SU-DHL-6 (cell line): ENCODE results near the gene M1AP.

Source experiments
- H2AFZ ChIP-seq: fragments of 200-600 bp; sonication (generic); 2 replicates; pipeline ENCODE4 v1.6.1; 2014; ENCODE audit warnings: low read depth, mild to moderate bottlenecking, moderate library complexity, mixed read lengths, antibody characterized with exemption, low read length; ENCODE audit not compliant: severe bottlenecking
- H3F3A ChIP-seq: fragments of 200-600 bp; shearing (Covaris generic); 2 replicates; pipeline ENCODE4 v1.6.0; 2016; ENCODE audit warnings: antibody characterized with exemption, mild to moderate bottlenecking; ENCODE audit not compliant: insufficient read depth
- H3K27ac ChIP-seq: fragments of 200-600 bp; sonication (generic); 2 replicates; pipeline ENCODE4 v1.5.1; 2016; ENCODE audit warnings: low read depth, mild to moderate bottlenecking, low read length, moderate library complexity, mixed read lengths
- H3K27me3 ChIP-seq: fragments of 200-600 bp; sonication (generic), shearing (Covaris generic); 2 replicates; pipeline ENCODE4 v1.6.0; 2014; ENCODE audit warnings: mild to moderate bottlenecking, low read length
- H3K36me3 ChIP-seq: fragments of 200-600 bp; sonication (generic); 2 replicates; pipeline ENCODE4 v1.6.1; 2014; ENCODE audit warnings: mild to moderate bottlenecking, low read length, mixed read lengths
- H3K4me2 ChIP-seq: fragments of 300-600, 200-600 bp; shearing (Covaris generic), sonication (generic); 2 replicates; pipeline ENCODE4 v1.6.0; 2014; ENCODE audit warnings: low read length, low read depth, mild to moderate bottlenecking; ENCODE audit not compliant: poor library complexity, severe bottlenecking
- H3K4me3 ChIP-seq: fragments of 200-600 bp; sonication (generic); 2 replicates; pipeline ENCODE4 v1.5.1; 2014; ENCODE audit warnings: antibody characterized with exemption, low read length, mild to moderate bottlenecking, mixed read lengths; ENCODE audit not compliant: insufficient read depth, poor library complexity, severe bottlenecking
- H3K79me2 ChIP-seq: fragments of 200-600 bp; sonication (generic); 2 replicates; pipeline ENCODE4 v1.6.1; 2014; ENCODE audit warnings: mild to moderate bottlenecking, low read length, moderate library complexity; ENCODE audit not compliant: insufficient read depth
- H3K9ac ChIP-seq: fragments of 200-600 bp; sonication (generic); 2 replicates; pipeline ENCODE4 v1.7.0; 2014; ENCODE audit warnings: mild to moderate bottlenecking, low read length
- H3K9me2 ChIP-seq: fragments of 200-600 bp; sonication (generic); replicated peaks from 2 replicates; pipeline ENCODE4 v1.6.1; 2014; ENCODE audit warnings: low read length; ENCODE audit not compliant: insufficient read depth
- H3K9me3 ChIP-seq: fragments of 200-600 bp; sonication (generic); 2 replicates; pipeline ENCODE4 v1.6.1; 2014; ENCODE audit warnings: low read length, mixed read lengths; ENCODE audit not compliant: insufficient read depth
- H4K20me1 ChIP-seq: fragments of 200-600 bp; sonication (generic); 2 replicates; pipeline ENCODE4 v1.6.1; 2014; ENCODE audit warnings: low read depth, mild to moderate bottlenecking, antibody characterized with exemption, low read length, moderate library complexity, mixed read lengths
- EZH2phosphoT487 ChIP-seq: fragments of 200-600 bp; sonication (generic), shearing (Covaris generic); conservative IDR thresholded peaks from 2 replicates; pipeline ENCODE4 v1.6.1; 2018; ENCODE audit warnings: mild to moderate bottlenecking, antibody characterized with exemption, low read length, moderate library complexity, mixed read lengths
- TF ChIP-seq, protein P1 (sequence below): fragments of 200-600 bp; sonication (generic); IDR thresholded peaks from one replicate; pipeline ENCODE4 v1.5.1; 2017; ENCODE audit warnings: antibody characterized with exemption, mild to moderate bottlenecking, low read length, moderate library complexity; ENCODE audit not compliant: insufficient read depth, poor library complexity, severe bottlenecking

The M1AP gene

DNA sequence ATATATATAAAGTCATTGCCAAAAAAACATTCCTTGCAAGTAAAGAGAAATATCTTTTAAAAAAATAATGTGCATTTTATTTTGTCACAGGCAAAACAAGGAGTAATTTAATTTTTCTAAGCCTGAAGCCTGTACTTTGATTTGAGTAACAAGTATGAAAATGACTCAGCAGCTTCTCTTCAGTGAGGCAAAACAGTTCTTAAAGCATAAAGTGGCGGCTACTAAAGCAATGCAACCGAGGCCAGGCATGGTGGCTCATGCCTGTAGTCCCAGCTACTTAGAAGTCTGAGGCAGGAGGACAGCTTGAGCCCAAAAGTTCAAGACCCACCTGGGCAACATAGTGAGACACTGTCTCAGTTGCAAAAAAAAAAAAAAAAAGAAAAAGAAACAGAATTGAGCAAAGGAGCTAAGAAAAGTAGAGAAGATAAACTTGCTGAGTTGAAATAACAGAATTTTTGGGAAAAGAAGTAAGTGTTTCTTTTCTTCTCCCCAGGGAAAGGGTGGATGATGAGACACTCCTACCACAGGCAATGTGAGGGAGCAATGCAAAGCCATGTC is 64.0 kb downstream of the M1AP start:
- no peaks in the 10 kb centered on the region for H3K36me3 ChIP-seq
- no peaks in the 10 kb centered on the region for H4K20me1 ChIP-seq
- H3K27ac ChIP-seq, result no peak overlapping the region
- H3K9ac ChIP-seq, result no peak overlapping the region
- H3K27me3 ChIP-seq, result no peaks in the 10 kb centered on the region
- no peak overlapping the region for H2AFZ ChIP-seq
- H3F3A ChIP-seq, result no peaks in the 10 kb centered on the region
- H3K4me3 ChIP-seq, result no peak overlapping the region
- H3K4me2 ChIP-seq, result no peak overlapping the region
- TF ChIP-seq EZH2phosphoT487, result no peak
- TF ChIP-seq, protein P1, sequence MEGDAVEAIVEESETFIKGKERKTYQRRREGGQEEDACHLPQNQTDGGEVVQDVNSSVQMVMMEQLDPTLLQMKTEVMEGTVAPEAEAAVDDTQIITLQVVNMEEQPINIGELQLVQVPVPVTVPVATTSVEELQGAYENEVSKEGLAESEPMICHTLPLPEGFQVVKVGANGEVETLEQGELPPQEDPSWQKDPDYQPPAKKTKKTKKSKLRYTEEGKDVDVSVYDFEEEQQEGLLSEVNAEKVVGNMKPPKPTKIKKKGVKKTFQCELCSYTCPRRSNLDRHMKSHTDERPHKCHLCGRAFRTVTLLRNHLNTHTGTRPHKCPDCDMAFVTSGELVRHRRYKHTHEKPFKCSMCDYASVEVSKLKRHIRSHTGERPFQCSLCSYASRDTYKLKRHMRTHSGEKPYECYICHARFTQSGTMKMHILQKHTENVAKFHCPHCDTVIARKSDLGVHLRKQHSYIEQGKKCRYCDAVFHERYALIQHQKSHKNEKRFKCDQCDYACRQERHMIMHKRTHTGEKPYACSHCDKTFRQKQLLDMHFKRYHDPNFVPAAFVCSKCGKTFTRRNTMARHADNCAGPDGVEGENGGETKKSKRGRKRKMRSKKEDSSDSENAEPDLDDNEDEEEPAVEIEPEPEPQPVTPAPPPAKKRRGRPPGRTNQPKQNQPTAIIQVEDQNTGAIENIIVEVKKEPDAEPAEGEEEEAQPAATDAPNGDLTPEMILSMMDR, result no peak
- no peaks in the 10 kb centered on the region for H3K9me2 ChIP-seq
- no peaks in the 10 kb centered on the region for H3K79me2 ChIP-seq
- no peaks in the 10 kb centered on the region for H3K9me3 ChIP-seq

DNA sequence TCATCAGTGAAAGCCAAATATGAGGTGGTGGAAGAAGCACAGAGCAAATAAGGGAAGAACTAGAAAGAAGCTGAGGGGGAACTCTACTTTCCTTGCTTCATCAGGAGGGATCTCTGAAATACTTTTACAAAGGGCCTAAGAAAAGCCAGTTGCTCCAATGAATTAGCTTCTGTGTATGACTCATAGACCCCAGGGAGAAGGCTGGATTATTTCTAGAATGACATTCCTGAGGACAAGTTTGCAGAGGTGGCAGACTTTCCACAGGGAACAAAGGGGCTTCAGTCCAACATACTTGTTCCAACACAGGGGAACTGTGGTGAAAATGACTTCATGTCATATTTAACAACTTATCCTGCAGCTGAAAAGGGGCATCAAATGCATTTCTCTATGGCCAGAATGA is 64.6 kb downstream of the M1AP start:
- no peaks in the 10 kb centered on the region for H4K20me1 ChIP-seq
- no peak overlapping the region for H3K4me3 ChIP-seq
- H3K9ac ChIP-seq, result no peak overlapping the region
- H3K79me2 ChIP-seq, result no peaks in the 10 kb centered on the region
- H3K27me3 ChIP-seq, result no peaks in the 10 kb centered on the region
- no peaks in the 10 kb centered on the region for H3F3A ChIP-seq
- no peak overlapping the region for H2AFZ ChIP-seq
- H3K4me2 ChIP-seq, result no peak overlapping the region
- H3K9me2 ChIP-seq, result no peaks in the 10 kb centered on the region
- no peaks in the 10 kb centered on the region for H3K9me3 ChIP-seq
- no peaks in the 10 kb centered on the region for H3K36me3 ChIP-seq
- H3K27ac ChIP-seq, result no peak overlapping the region
- TF ChIP-seq, protein P1, result no peak
- TF ChIP-seq EZH2phosphoT487, result no peak

DNA sequence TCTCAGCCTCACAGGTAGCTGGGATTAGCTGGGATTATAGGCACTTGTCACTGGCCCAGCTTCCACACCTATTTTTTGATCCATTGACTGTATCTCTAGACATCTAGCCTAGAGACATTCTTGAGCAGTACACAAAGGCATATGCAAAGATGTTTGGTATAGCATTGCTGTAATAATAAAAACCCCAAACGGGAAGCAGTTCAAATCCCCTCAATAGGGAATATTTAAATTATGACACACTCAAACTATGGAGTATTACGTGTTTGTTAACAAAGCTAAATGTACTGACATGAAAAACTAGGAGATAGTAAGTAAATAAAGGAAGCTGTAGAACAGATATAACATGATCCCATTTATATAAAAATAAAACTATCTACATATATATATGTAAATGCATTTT is 65.9 kb downstream of the M1AP start:
- no peak overlapping the region for H3K4me2 ChIP-seq
- no peaks in the 10 kb centered on the region for H3K9me3 ChIP-seq
- H3K9ac ChIP-seq, result no peak overlapping the region
- H3K27ac ChIP-seq, result no peak overlapping the region
- no peaks in the 10 kb centered on the region for H3K9me2 ChIP-seq
- no peak overlapping the region for H3K4me3 ChIP-seq
- no peaks in the 10 kb centered on the region for H3K36me3 ChIP-seq
- no peaks in the 10 kb centered on the region for H3K27me3 ChIP-seq
- no peaks in the 10 kb centered on the region for H4K20me1 ChIP-seq
- no peaks in the 10 kb centered on the region for H3F3A ChIP-seq
- no peaks in the 10 kb centered on the region for H3K79me2 ChIP-seq
- H2AFZ ChIP-seq, result no peak overlapping the region
- TF ChIP-seq EZH2phosphoT487, result no peak
- TF ChIP-seq, protein P1, result no peak

DNA sequence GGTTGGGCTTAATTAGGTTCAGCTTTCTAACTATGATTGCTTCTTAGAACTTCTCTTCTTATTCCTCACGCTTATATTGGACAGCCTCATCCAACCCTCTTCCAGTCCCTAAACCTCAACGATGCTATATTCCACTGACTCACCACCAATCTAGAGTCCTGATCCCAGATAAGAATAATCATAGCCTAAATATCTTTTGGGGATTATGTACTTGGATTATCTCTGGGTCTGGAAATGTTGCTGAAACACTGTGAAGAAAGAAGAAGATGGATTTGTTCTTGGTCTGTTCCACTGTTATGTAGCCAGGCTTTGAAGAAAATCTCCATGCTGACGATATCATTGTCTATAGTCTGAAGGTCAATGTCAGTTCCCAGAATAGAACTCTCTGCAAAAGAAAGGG is 66.7 kb downstream of the M1AP start:
- no peak overlapping the region for H3K9ac ChIP-seq
- no peak overlapping the region for H3K4me3 ChIP-seq
- TF ChIP-seq EZH2phosphoT487, result no peak
- TF ChIP-seq, protein P1, result no peak
- H3K27me3 ChIP-seq, result no peaks in the 10 kb centered on the region
- H3K27ac ChIP-seq, result no peak overlapping the region
- H3F3A ChIP-seq, result no peaks in the 10 kb centered on the region
- H3K9me3 ChIP-seq, result no peaks in the 10 kb centered on the region
- H2AFZ ChIP-seq, result no peak overlapping the region
- H4K20me1 ChIP-seq, result no peaks in the 10 kb centered on the region
- no peak overlapping the region for H3K4me2 ChIP-seq
- H3K9me2 ChIP-seq, result no peaks in the 10 kb centered on the region
- H3K79me2 ChIP-seq, result no peaks in the 10 kb centered on the region
- H3K36me3 ChIP-seq, result no peaks in the 10 kb centered on the region
